Measurements from ENCODE around the gene OSBPL6. TPM values are rescaled to one million over a fixed set of nuclear protein-coding genes. Genes with fewer than 3 reads are reported as not detected.

Gene OSBPL6
- total and polyA plus RNA-seq, 2 of the 13 experiments (the other 11 are each of a cell fraction or from before 2014, with no cell fraction given) = 0.03 to 0.11 TPM

- TF ChIP-seq ZSCAN29 (CRISPR knock-in tag; conservative IDR thresholded peaks at IDR 0.05) (no peak), PAX8 (CRISPR knock-in tag; IDR thresholded peaks at IDR 0.05; ENCODE audit: borderline replicate concordance) (no peak), ADNP (CRISPR knock-in tag; IDR thresholded peaks at IDR 0.05) (no peak), HNF4G (IDR thresholded peaks at IDR 0.05; ENCODE audit: borderline replicate concordance, low read depth, low read length) (no peak), HNF4G (CRISPR knock-in tag; IDR thresholded peaks at IDR 0.05; ENCODE audit: borderline replicate concordance, low read depth) (no peak), ZNF609 (CRISPR knock-in tag; IDR thresholded peaks at IDR 0.05; ENCODE audit: borderline replicate concordance) (no peak), SALL2 (CRISPR knock-in tag; IDR thresholded peaks at IDR 0.05) (no peak), FOXK1 (CRISPR knock-in tag; IDR thresholded peaks at IDR 0.05; ENCODE audit: borderline replicate concordance, low read depth) (peak; percentile 61; the same call in 1 of the 2 replicates), MED8 (CRISPR knock-in tag; IDR thresholded peaks at IDR 0.05; ENCODE audit: insufficient replicate concordance) (no peak), ZNF629 (CRISPR knock-in tag; conservative IDR thresholded peaks at IDR 0.05) (no peak), DDIT3 (CRISPR knock-in tag; IDR thresholded peaks at IDR 0.05) (no peak), ZNF317 (CRISPR knock-in tag; IDR thresholded peaks at IDR 0.05) (no peak), ZNF572 (CRISPR knock-in tag; IDR thresholded peaks at IDR 0.05) (no peak), TRIM22 (IDR thresholded peaks at IDR 0.05) (no peak), ZNF652 (CRISPR knock-in tag; IDR thresholded peaks at IDR 0.05; ENCODE audit: borderline replicate concordance, low read depth) (no peak), BCL6 (CRISPR knock-in tag; IDR thresholded peaks at IDR 0.05) (0 out of 2 replicates have a peak, but pooled peaks have one; percentile 19), CEBPG (CRISPR knock-in tag; IDR thresholded peaks at IDR 0.05) (peak; percentile 38; the same call in 1 of the 2 replicates), FOXP4 (CRISPR knock-in tag; IDR thresholded peaks at IDR 0.05) (peak; percentile 15; the same call in 1 of the 2 replicates), MED1 (CRISPR knock-in tag; IDR thresholded peaks at IDR 0.05) (no peak), LBX2 (CRISPR knock-in tag; IDR thresholded peaks at IDR 0.05; ENCODE audit: borderline replicate concordance) (no peak), SALL1 (CRISPR knock-in tag; IDR thresholded peaks at IDR 0.05) (peak; percentile 40; the same call in 1 of the 2 replicates), FOXO1 (CRISPR knock-in tag; IDR thresholded peaks at IDR 0.05) (peak; percentile 29; the same call in 1 of the 2 replicates), SIX4 (CRISPR knock-in tag; IDR thresholded peaks at IDR 0.05) (no peak), ZNF326 (CRISPR knock-in tag; IDR thresholded peaks at IDR 0.05; ENCODE audit: borderline replicate concordance) (no peak)
Measured at GRCh38 chr2:178152033-178152432, 42.3 kb upstream of the OSBPL6 start (continued).
